Mucosa of descending colon (tissue), 3 donors: ENCODE measurements around the gene IWS1. TPM values are rescaled to one million over a fixed set of nuclear protein-coding genes. Genes with fewer than 3 reads are reported as not detected.

Experiments used
- ATAC-seq: fragments of 200-7000 bp; cut with Tn5 transposase; one replicate; pipeline ENCODE4 v1.9.1; 2020; ENCODE audit warnings: mild to moderate bottlenecking, moderate library complexity
- DNase-seq, 3 donors: peaks; one replicate each; pipeline ENCODE4 v3.0.0-alpha.2; 2020
- H3K36me3 ChIP-seq: fragments of 200-600 bp; one replicate; pipeline ENCODE4 v1.8.0; 2021; ENCODE audit warnings: low read depth, mild to moderate bottlenecking
- H3K4me1 ChIP-seq: fragments of 200-600 bp; one replicate; pipeline ENCODE4 v1.8.0; 2021; ENCODE audit warnings: low read depth, mild to moderate bottlenecking
- H3K4me3 ChIP-seq: fragments of 200-600 bp; one replicate; pipeline ENCODE4 v1.8.0; 2021; ENCODE audit warnings: mild to moderate bottlenecking
- H3K9me3 ChIP-seq: fragments of 200-600 bp; one replicate; pipeline ENCODE4 v1.8.0; 2021; ENCODE audit warnings: mild to moderate bottlenecking
- CTCF ChIP-seq: fragments of 200-600 bp; IDR thresholded peaks from one replicate; pipeline ENCODE4 v1.8.0; 2022; ENCODE audit warnings: antibody characterized with exemption, mild to moderate bottlenecking
- intact Hi-C, 2 donors: fragments of 100-400 bp; cut with DNase I in 1 of 2; cut with micrococcal nuclease in 1 of 2; formaldehyde crosslinking; loops; one replicate each; pipeline versions ENCODE4 v1.11.0 to v1.11.1; 2022; cut with DNase I, micrococcal nuclease
- long read RNA-seq, 2 donors: library from polyadenylated mRNA; unstranded; transcript quantifications; one replicate each; pipeline ENCODE4 v2.0.0, GENCODE V29; 2019 to 2021
- total RNA-seq, 3 donors: library from RNA; stranded (reverse); fragmentation: NEBNext Ultra II Directional in 2 of 3; extraction: Animal tissue kit (Norgen Biotek cat#: 25700) in 2 of 3; gene quantifications; one replicate each; pipeline versions ENCODE4 v1.2.1 to v1.2.4, GENCODE V29; 2021 to 2023
- donor health status: DM: no; HTN: no; CAD: no; lungs with moderate emphysema.
- donor health status: DM: no; HTN: no; CAD: no.
- donor health status: DM: no; HTN: yes; CAD: no.

IWS1 gene
- 10 to 100 TPM; 32.3 to 38.4 (median 33.2) TPM for total RNA-seq
- long read RNA-seq, donor 1, transcript IWS1-201 (14 exons, 2,958 nt) = major isoform, 30 of 34 reads
- long read RNA-seq, donor 1, partial matches to known transcripts = 2 of 34 reads
- long read RNA-seq, donor 1, other reads (novel, unspliced or antisense) = 2 of 34 reads
- long read RNA-seq, donor 2, partial matches to known transcripts = 27 of 34 reads
- long read RNA-seq, donor 2, other reads (novel, unspliced or antisense) = 5 of 34 reads

- peak; percentile 89 for ATAC-seq
- intact Hi-C loops = no loop called here
- no peaks in the 10 kb centered on the region for H3K9me3 ChIP-seq
These were observed at the start of gene IWS1 for GRCh38 chr2:127526132-127527000. TSS of gene IWS1 (minus strand) at chr2:127526489. CDS start at chr2:127526208, 281 bp downstream.

GRCh38 chr2:127575941-127576432, 49.7 kb upstream of the IWS1 start:
- no peak for TF ChIP-seq CTCF
- ATAC-seq = no peak
- no peak for DNase-seq
- H3K4me3 ChIP-seq = no peak overlapping the region
- H3K4me1 ChIP-seq = no peaks in the 10 kb centered on the region
- intact Hi-C loops = no loop called here
- no peaks in the 10 kb centered on the region for H3K9me3 ChIP-seq
- H3K36me3 ChIP-seq = no peaks in the 10 kb centered on the region

More at GRCh38 chr2:127526132-127527000, at the start of gene IWS1:
- H3K4me3 ChIP-seq = peak within 1 kb of the TSS; percentile 68
- peak; percentile 95 to 97 (median 96) for DNase-seq
- H3K36me3 ChIP-seq = no peaks in the 10 kb centered on the region
- H3K4me1 ChIP-seq = peaks cover 23% of the 10 kb centered on the region
- no peak for TF ChIP-seq CTCF

- Histone ChIP-seq H3K4me1 (no peaks in the 10 kb centered on the region), H3K36me3 (no peaks in the 10 kb centered on the region), H3K4me3 (no peak overlapping the region), H3K9me3 (no peaks in the 10 kb centered on the region)
- no peak for TF ChIP-seq CTCF
- ATAC-seq = no peak
- no peak for DNase-seq
- intact Hi-C loops = no loop called here
These were observed 49.0 kb upstream of the IWS1 start for GRCh38 chr2:127575185-127575765.

- no peak for TF ChIP-seq CTCF
- Histone ChIP-seq H3K4me1 (no peaks in the 10 kb centered on the region), H3K36me3 (no peaks in the 10 kb centered on the region), H3K9me3 (no peaks in the 10 kb centered on the region), H3K4me3 (no peak overlapping the region)
- no peak for ATAC-seq
- DNase-seq = no peak
- intact Hi-C loops = no loop called here
These were observed 48.4 kb upstream of the IWS1 start for GRCh38 chr2:127574656-127575055.

GRCh38 chr2:127573771-127574170, 47.5 kb upstream of the IWS1 start:
- intact Hi-C loops = no loop called here
- DNase-seq = peak in 1 of 3 donors; percentile 4
- no peak for TF ChIP-seq CTCF
- Histone ChIP-seq H3K4me1 (no peaks in the 10 kb centered on the region), H3K4me3 (no peak overlapping the region), H3K36me3 (no peaks in the 10 kb centered on the region), H3K9me3 (no peaks in the 10 kb centered on the region)
- no peak for ATAC-seq
